Mucosa of rectum (tissue), 2 donors: Measurements from ENCODE around the gene ACER1.
"Not testable (repeated sequence)": the region's sequence is repeated elsewhere in the genome, so short reads cannot be mapped to it uniquely, and the experiment has no call there.

Experiments used
- H3K27ac ChIP-seq, 2 donors: one replicate each; pipeline ENCODE4 v1.7.0; 2013; ENCODE audit warnings: inconsistent platforms in 2 of 2, low read depth in 2 of 2, low read length in 2 of 2
- H3K27me3 ChIP-seq, 2 donors: one replicate each; pipeline ENCODE4 v1.7.0; 2013; ENCODE audit warnings: low read length in 2 of 2; ENCODE audit not compliant: control insufficient read depth in 2 of 2, insufficient read depth in 2 of 2
- H3K36me3 ChIP-seq, 2 donors: one replicate each; pipeline ENCODE4 v1.7.0; 2013; ENCODE audit warnings: low read length in 2 of 2; ENCODE audit not compliant: control insufficient read depth in 2 of 2, insufficient read depth in 2 of 2
- H3K4me1 ChIP-seq, 2 donors: one replicate each; pipeline ENCODE4 v1.7.0; 2013; ENCODE audit warnings: low read length in 2 of 2, mild to moderate bottlenecking in 1 of 2; ENCODE audit not compliant: control insufficient read depth in 2 of 2, insufficient read depth in 2 of 2
- H3K4me3 ChIP-seq, 2 donors: one replicate each; pipeline ENCODE4 v1.7.0; 2013; ENCODE audit warnings: low read length in 2 of 2
- H3K9ac ChIP-seq, 2 donors: one replicate each; pipeline ENCODE4 v1.7.0; 2013; ENCODE audit warnings: low read length in 2 of 2, low read depth in 1 of 2, mild to moderate bottlenecking in 1 of 2
- H3K9me3 ChIP-seq, 2 donors: one replicate each; pipeline ENCODE4 v1.7.0; 2013; ENCODE audit warnings: low read length in 2 of 2; ENCODE audit not compliant: control insufficient read depth in 2 of 2
- donor health status: healthy.
- donor health status: Normal muscosa, but diverticular disease.

ACER1 gene

DNA sequence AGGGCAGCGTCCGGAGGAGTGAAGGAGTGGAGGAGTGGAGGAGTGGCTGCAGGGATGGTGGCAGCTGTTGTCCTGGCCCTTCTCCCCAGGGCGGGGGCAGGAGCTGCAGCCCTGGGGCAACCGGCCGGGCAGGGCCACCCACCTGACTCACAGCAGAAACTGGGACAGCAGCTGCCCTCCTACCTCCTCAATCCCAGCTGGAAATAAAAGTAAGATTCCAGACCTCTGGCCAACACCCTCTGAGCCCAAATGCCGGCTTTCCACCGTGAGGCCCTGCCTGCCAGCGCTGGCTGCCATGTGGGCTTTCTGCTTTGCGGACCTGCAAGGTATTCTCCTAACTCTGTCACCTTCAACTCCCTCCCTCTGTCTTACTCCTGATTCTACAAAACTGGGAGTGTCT lies 24.6 kb upstream of the ACER1 start:
- Histone ChIP-seq H3K27ac (no peak overlapping the region), H3K4me3 (no peak overlapping the region), H3K36me3 (no peaks in the 10 kb centered on the region), H3K27me3 (no peaks in the 10 kb centered on the region), H3K4me1 (peaks cover 7 to 9% of the 10 kb centered on the region in 2 donors), H3K9me3 (no peaks in the 10 kb centered on the region), H3K9ac (no peak overlapping the region)

DNA sequence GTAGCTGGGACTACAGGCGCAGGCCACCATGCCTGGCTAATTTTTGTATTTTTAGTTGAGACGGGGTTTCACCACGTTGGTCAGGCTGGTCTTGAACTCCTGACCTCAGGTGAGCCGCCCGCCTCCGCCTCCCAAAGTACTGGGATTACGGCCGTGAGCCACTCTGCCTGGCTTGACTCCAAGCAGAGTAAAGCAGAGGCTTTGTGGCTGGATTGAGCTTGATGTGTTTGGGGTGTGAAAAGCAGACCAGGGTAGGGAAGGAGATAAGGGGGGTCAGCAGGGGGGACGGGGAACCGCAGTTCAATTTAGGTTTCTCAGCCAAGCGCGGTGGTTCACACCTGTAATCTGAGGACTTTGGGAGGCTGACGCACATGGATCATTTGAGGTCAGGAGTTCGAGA lies 23.8 kb upstream of the ACER1 start:
- H3K4me3 ChIP-seq: no peak overlapping the region
- H3K27ac ChIP-seq: no peak overlapping the region
- H3K9me3 ChIP-seq: no peaks in the 10 kb centered on the region

DNA sequence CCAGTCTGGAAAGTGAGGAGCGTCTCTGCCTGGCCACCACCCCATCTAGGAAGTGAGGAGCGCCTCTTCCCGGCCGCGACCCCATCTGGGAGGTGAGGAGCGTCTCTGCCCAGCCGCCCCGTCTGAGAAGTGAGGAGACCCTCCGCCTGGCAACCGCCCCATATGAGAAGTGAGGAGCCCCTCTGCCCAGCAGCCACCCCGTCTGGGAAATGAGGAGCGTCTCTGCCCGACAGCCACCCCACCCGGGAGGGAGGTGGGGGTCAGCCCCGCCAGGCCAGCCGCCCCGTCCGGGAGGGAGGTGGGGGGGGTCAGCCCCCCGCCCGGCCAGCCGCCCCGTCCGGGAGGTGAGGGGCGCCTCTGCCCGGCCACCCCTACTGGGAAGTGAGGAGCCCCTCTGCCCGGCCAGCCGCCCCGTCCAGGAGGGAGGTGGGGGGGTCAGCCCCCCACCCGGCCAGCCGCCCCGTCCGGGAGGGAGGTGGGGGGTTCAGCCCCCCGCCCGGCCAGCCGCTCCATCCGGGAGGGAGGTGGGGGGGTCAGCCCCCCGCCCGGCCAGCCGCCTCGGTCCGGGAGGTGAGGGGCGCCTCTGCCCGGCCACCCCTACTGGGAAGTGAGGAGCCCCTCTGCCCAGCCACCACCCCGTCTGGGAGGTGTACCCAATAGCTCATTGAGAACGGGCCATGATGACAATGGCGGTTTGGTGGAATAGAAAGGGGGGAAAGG lies 22.1 kb upstream of the ACER1 start:
- H3K27ac ChIP-seq, H3K4me3 ChIP-seq, H3K9ac ChIP-seq, H3K36me3 ChIP-seq, H3K27me3 ChIP-seq, H3K9me3 ChIP-seq, H3K4me1 ChIP-seq: not testable (repeated sequence)

More for the DNA sequence above, 23.8 kb upstream of the ACER1 start:
- no peak overlapping the region for H3K9ac ChIP-seq
- peaks cover 2 to 3% of the 10 kb centered on the region in 2 donors for H3K4me1 ChIP-seq
- no peaks in the 10 kb centered on the region for H3K27me3 ChIP-seq
- H3K36me3 ChIP-seq: no peaks in the 10 kb centered on the region

DNA sequence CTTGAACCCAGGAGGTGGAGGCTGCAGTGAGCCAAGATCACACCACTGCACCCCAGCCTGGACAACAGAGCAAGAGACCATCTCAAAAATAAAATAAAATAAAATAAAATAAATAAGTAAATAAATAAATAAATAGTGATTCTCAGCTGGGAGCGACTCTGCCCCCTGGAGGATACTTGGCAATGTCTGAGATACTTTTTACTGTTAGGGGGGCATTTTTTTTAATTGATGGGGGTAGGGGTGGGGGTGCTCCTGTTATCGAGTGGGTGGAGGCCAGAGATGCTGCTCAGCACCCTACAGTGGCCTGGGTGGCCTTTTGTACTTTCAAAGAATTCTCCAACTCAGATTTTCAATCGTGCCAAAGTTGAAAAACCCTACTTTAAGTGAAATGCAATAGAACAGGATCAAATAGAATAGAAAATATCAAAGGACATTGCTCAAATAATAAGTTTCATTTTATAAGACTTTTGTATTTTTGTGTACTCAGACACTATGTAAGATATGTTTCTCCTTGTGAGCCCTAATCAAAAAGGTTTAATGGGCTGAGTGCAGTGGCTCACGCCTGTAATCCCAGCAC lies 20.8 kb upstream of the ACER1 start:
- Histone ChIP-seq H3K36me3 (no peaks in the 10 kb centered on the region), H3K4me3 (no peak overlapping the region), H3K9ac (no peak overlapping the region), H3K4me1 (no peaks in the 10 kb centered on the region), H3K9me3 (no peaks in the 10 kb centered on the region), H3K27ac (no peak overlapping the region), H3K27me3 (no peaks in the 10 kb centered on the region)

DNA sequence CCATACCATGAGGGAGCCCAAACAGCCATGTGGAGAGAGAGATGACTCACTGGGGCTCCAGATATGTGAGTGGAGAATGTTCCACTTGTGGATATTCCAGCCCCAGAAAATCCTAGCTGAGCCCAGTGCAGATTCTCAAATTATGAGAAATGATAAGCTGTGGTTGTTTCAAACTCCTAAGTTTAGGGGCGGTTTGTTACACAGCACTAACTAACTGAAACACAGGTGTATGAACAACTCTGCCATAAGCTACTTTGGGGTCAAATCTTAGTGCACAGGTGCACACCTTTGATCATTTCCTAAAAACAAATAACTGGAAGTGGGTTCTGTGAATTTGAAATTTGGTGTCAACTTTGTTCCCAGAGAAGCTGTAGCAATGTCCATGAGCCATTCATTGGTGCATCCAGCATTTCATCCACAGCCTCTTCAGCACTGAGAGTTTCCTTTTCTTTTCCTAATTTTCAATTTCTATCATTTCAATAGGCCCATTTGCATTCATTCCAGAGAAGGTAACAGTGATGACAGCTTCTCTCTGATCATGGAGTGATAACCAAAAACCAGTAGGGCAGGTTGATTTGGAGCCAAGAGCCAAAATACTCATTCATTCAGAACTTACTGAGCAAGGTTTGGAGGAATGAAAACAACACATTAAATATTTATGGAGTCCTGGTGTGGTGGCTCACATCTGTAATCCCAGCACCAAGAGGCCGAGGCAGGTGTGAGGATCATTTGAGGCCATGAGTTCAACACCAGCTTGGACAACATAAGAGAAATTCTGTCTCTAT lies 19.2 kb upstream of the ACER1 start:
- Histone ChIP-seq H3K4me1 (no peaks in the 10 kb centered on the region), H3K27ac (no peak overlapping the region), H3K27me3 (no peaks in the 10 kb centered on the region), H3K36me3 (no peaks in the 10 kb centered on the region), H3K9ac (no peak overlapping the region), H3K4me3 (no peak overlapping the region), H3K9me3 (no peaks in the 10 kb centered on the region)

DNA sequence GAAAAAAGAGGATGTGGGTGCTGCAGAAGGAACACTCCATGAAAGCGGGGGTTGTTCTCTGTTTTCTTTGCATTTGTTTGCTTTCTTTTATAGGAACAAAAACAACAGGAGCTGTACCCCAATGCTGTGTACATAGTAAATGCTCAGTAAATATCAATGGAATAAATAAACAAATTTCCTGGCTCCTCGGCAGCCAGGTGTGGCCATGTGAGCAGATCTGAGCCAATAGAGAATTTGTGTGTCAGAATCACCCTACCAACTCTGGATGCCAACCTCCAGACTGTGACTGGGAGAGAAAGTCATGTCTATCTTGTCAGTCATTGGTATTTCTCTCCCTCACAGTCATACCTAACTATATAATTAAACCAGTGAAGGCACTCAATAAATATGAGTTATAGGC lies 17.3 kb upstream of the ACER1 start:
- no peaks in the 10 kb centered on the region for H3K9me3 ChIP-seq
- no peaks in the 10 kb centered on the region for H3K36me3 ChIP-seq
- no peaks in the 10 kb centered on the region for H3K4me1 ChIP-seq
- no peak overlapping the region for H3K27ac ChIP-seq
- no peak overlapping the region for H3K4me3 ChIP-seq
- no peak overlapping the region for H3K9ac ChIP-seq
- no peaks in the 10 kb centered on the region for H3K27me3 ChIP-seq

DNA sequence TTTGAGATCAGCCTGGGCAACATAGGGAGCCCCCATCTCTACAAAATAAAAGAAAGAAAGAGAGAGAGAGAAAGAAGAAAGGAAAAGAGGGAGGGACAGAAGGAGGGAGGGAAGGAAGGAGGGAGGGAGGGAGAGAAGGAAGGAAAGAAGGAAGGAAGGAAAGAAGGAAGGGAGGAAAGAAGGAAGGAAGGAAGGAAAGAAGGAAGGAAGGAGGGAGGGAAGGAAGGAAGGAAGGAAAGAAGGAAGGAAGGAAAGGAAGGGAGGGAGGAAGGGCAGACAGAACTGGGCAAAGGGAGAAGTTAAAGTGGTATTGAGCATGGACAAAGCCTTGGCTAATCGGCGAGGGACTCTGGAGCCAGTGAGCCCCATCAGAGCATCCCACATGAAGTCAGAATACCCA lies 15.9 kb upstream of the ACER1 start:
- H3K4me1 ChIP-seq, H3K27me3 ChIP-seq, H3K36me3 ChIP-seq, H3K27ac ChIP-seq, H3K9me3 ChIP-seq, H3K9ac ChIP-seq, H3K4me3 ChIP-seq: not testable (repeated sequence)

DNA sequence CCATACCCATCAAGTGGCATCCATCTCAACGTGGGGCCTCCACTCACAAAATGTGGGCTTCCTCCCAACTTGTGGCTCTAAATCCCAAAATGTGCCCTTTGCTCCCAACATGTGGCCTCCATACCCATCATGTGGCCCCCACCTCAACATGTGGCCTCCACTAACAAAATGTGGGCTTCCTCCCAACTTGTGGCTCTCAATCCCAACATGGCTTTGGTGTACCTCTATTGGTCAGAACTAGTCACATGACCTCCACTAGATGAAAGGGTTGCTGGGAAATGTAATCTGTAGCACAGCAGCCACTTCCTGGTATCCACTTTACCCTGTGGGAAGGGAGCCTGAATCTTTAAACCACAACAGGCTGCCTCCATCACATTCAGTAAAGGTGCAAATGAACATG lies 10.1 kb upstream of the ACER1 start:
- Histone ChIP-seq H3K9ac (no peak overlapping the region), H3K27ac (no peak overlapping the region), H3K27me3 (peaks cover 0 to 2% of the 10 kb centered on the region in 2 donors), H3K9me3 (no peaks in the 10 kb centered on the region), H3K4me3 (no peak overlapping the region), H3K4me1 (no peaks in the 10 kb centered on the region), H3K36me3 (no peaks in the 10 kb centered on the region)

DNA sequence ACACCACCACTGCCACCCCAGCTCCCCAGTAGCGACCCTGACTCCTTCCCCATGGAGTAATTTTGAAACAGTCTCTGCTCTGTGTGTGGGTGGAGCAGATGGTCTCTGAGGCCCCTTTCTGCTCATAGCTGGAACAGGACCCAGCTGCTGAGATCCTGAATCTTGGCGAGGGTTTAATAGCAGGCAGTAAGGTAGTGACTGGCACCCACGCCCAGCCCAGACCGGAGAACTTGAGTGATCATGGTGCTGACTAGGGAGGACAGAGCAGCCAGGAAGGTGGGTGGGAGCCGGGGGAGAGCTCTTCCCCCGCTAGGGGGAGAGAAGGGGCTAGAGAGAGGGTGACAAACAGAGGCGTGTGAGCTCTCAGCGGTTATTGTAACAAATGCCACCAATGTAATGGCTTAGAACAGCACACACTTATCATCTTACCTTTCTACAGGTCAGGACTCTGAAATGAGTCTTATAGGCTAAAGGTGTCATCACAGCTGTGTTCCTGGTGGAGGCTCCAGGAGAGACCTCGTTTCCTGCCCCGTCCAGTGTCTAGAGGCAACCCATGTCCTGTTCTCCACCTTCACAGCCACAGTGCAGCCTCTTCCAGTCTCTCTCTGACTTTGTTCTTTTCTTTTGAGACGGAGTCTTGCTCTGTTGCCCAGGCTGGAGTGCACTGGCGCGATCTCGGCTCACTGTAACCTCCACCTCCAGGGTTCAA lies 7.2 kb upstream of the ACER1 start:
- Histone ChIP-seq H3K9me3 (no peaks in the 10 kb centered on the region), H3K4me3 (no peak overlapping the region), H3K27ac (no peak overlapping the region), H3K27me3 (peaks cover 0 to 2% of the 10 kb centered on the region in 2 donors), H3K9ac (no peak overlapping the region), H3K36me3 (no peaks in the 10 kb centered on the region), H3K4me1 (no peaks in the 10 kb centered on the region)
